AG10803 (cell line): ENCODE data around the gene TTLL9.

ENCODE experiments used
- DNase-seq: peaks from one replicate; pipeline ENCODE4 v3.0.0; 2010; ENCODE audit warnings: low read depth
- H3K4me3 ChIP-seq: 2 replicates; pipeline ENCODE4 v1.5.1; 2011; ENCODE audit warnings: mild to moderate bottlenecking, low read length, control low read depth
- TF ChIP-seq, protein P1 (sequence below): conservative IDR thresholded peaks from 2 replicates; pipeline ENCODE4 v1.5.1; 2011; ENCODE audit warnings: mild to moderate bottlenecking, low read length, control low read depth, inconsistent platforms

TTLL9 gene

DNA sequence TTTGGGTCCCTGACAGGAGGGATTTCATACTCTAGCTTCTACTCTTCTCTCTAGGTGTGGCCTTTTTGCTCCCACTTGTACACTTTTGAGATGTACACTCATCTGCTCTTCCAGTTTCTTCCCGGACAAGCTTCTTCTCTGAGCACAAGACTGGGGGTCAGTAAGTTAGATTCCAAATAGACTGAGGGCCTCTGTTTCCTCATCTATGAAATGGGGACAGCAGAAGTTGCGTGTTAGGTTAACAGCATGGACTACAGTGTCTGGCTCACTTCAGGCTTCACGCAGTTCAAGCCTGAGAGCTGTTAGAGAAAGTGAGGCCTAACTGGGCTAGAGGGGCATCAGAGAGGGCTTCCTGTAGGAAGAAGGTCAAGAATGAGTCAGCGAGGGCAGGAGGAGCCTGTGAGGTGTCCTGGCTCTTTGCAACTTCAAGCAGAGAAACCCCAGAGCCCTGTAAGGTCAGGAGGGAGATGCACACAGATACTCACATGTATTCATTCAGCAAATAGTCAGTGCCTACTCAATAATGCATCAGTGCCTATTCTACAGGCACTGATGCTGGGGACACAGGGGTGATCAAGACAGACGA, 118.1 kb downstream of the TTLL9 start:
- TF ChIP-seq, protein P1, sequence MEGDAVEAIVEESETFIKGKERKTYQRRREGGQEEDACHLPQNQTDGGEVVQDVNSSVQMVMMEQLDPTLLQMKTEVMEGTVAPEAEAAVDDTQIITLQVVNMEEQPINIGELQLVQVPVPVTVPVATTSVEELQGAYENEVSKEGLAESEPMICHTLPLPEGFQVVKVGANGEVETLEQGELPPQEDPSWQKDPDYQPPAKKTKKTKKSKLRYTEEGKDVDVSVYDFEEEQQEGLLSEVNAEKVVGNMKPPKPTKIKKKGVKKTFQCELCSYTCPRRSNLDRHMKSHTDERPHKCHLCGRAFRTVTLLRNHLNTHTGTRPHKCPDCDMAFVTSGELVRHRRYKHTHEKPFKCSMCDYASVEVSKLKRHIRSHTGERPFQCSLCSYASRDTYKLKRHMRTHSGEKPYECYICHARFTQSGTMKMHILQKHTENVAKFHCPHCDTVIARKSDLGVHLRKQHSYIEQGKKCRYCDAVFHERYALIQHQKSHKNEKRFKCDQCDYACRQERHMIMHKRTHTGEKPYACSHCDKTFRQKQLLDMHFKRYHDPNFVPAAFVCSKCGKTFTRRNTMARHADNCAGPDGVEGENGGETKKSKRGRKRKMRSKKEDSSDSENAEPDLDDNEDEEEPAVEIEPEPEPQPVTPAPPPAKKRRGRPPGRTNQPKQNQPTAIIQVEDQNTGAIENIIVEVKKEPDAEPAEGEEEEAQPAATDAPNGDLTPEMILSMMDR, result no peak
- DNase-seq, result no peak
- no peak overlapping the region for H3K4me3 ChIP-seq

DNA sequence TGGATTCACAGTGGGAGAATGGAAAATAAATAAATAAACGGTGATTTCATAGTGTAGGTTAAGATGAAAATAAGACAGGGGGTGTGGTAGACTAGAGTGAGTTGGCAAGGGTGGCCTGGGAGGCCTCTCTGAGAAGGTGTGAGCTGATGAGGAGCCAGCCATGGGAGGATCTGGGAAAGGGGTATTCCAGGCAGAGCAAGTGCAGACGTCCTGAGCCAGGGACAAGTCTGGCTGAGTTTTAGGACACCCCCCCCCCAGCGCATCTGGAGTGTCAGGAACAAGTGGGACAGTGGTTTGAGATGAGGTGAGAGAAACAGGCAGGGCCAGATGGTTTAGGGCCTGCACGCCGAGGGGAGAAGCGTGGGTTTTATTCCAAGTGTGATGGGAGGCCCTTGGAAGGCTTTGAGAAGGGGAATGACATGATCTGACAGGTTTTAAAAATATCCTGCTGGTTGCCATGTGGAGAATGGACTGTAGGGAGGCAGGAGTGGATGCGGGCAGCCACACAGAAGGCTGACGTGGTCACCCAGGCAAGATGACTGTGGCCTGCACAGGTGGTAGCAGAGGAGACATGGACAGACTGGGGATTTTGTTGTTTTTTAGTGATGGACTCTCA, 118.7 kb downstream of the TTLL9 start:
- TF ChIP-seq, protein P1, result no peak
- no peak for DNase-seq
- H3K4me3 ChIP-seq, result no peak overlapping the region

DNA sequence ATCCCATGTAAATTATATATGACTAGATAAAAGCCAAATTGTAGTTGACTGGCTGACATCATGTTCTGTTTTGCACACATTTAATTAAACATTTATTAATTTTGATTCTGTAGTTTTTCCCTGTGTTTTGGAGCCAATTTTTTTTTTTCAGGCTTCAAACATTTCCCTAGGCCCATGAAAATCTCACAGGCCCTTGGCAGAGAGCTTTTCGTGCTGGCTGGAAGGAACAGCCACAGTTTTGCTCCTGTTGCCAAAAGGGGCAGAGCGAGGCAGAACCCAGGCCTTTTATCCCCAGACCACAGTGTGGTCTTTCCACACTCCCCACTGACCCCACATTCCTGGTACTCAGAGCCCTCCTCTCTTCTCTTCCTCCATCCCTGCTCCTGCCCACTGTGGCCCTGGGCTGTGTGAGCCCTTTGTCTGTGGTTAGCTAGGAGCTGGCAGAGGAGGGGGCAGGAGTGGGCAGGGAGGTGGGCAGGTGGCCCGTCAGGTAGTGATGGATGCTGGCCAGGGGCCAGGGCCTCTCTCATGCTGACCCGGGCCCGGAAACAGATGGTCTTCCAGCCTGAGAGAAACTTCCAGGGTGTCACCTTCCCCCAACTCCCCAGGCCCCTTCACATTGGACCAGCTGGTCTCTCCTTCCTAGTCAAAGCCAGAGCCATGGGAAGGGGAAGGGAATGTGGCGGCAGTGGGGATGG, 120.4 kb downstream of the TTLL9 start:
- DNase-seq, result no peak
- TF ChIP-seq, protein P1, result no peak
- H3K4me3 ChIP-seq, result no peak overlapping the region

DNA sequence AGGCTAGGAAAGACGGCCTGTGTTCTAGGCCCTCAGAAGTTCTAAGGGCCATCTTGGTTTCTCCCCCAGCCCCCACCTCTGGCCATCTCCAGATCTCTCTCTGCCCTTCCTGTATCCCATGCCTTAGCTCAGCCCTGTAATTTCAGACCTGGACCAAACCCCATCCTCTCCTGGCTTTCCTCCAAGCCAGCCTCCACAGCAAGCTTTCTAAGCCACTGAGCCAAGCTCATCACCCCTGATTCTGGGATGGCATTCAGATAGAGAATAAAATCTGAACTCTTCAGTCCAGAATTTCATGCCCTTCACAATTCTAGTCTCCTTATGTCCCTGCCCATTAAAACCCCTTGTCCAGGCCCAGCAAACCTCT, 120.9 kb downstream of the TTLL9 start:
- DNase-seq, result no peak
- no peak overlapping the region for H3K4me3 ChIP-seq
- TF ChIP-seq, protein P1, result no peak

DNA sequence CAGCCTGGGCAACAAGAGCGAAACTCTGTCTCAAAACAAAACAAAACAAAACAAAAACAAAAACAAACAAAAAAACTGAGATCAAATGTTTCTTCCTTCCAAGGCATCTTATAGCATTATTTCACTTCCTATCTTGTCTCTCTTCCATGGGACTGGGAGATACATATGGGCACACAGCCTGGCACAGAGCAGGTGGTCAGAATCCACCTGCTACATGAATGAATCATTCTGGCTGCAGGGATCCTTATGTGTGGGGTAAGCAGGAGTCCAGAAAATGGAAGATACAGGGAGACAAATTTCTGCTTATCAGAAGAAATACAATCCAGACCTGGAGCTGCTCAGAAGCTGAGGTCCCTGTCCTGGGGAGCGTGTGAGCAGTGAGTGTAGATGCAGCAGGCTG, 121.7 kb downstream of the TTLL9 start:
- no peak overlapping the region for H3K4me3 ChIP-seq
- TF ChIP-seq, protein P1, result no peak
- no peak for DNase-seq
